IMR-90 (cell line): ENCODE results near the gene DESI1. TPM values are rescaled to one million over a fixed set of nuclear protein-coding genes. Genes with fewer than 3 reads are reported as not detected.

Experiments used
- ATAC-seq: fragments of 200-7000 bp; cut with Tn5 transposase; 2 replicates; pipeline ENCODE4 v1.9.1; 2020; ENCODE audit warnings: low read depth, mild to moderate bottlenecking, moderate library complexity
- BruUV-seq: library from RNA; stranded (reverse); fragments of 400-500 nt; replicated peaks from 2 replicates; lab custom pipeline; 2021; lab: Mats Ljungman, UMichigan
- CTCF ChIA-PET: fragments of 300-600 bp; formaldehyde crosslinking; extraction: SDS; loops from one replicate; lab custom pipeline; 2021; ENCODE audit warnings: antibody characterized with exemption; lab: Yijun Ruan, JAX
- POLR2A ChIA-PET: fragments of 300-600 bp; sonication (Branson Sonifier 250); formaldehyde crosslinking; loops from one replicate; lab custom pipeline; 2022; ENCODE audit warnings: antibody characterized with exemption; ENCODE audit not compliant: unreplicated experiment; lab: Charles Lee
- DNase-seq: peaks from one replicate; pipeline ENCODE4 v3.0.0; 2013
- H2AFZ ChIP-seq: replicated peaks from 2 replicates; pipeline ENCODE3; 2013; ENCODE audit warnings: low read length, mild to moderate bottlenecking; ENCODE audit not compliant: poor library complexity
- H2AK5ac ChIP-seq: 2 replicates; pipeline ENCODE4 v1.6.1; 2013; ENCODE audit warnings: low read depth, low read length, inconsistent platforms
- H2AK9ac ChIP-seq: replicated peaks from 2 replicates; pipeline ENCODE3; 2013; ENCODE audit warnings: mild to moderate bottlenecking, low read depth, low read length, moderate library complexity; ENCODE audit not compliant: poor library complexity
- H2BK120ac ChIP-seq: 2 replicates; pipeline ENCODE4 v1.6.1; 2013; ENCODE audit warnings: low read depth, low read length, inconsistent platforms
- H2BK15ac ChIP-seq: 3 replicates; pipeline ENCODE4 v1.6.1; 2013; ENCODE audit warnings: low read depth, low read length, inconsistent platforms
- H2BK20ac ChIP-seq: 2 replicates; pipeline ENCODE4 v1.6.1; 2013; ENCODE audit warnings: low read depth, mild to moderate bottlenecking, inconsistent platforms, low read length, moderate library complexity
- H2BK5ac ChIP-seq: 2 replicates; pipeline ENCODE4 v1.6.1; 2013; ENCODE audit warnings: mild to moderate bottlenecking, low read depth, low read length, inconsistent platforms; ENCODE audit not compliant: poor library complexity, severe bottlenecking
- H3K14ac ChIP-seq: replicated peaks from 2 replicates; pipeline ENCODE4 v1.6.1; 2013; ENCODE audit warnings: low read depth, low read length, inconsistent platforms
- H3K18ac ChIP-seq: 2 replicates; pipeline ENCODE4 v1.6.1; 2013; ENCODE audit warnings: low read depth, low read length, control low read depth
- H3K23ac ChIP-seq: 2 replicates; pipeline ENCODE4 v1.6.1; 2013; ENCODE audit warnings: low read depth, low read length, inconsistent platforms
- H3K27ac ChIP-seq: 2 replicates; pipeline ENCODE4 v1.5.1; 2013; ENCODE audit warnings: mild to moderate bottlenecking, control low read depth, low read length; ENCODE audit not compliant: insufficient read depth
- H3K27me3 ChIP-seq: 2 replicates; pipeline ENCODE4 v1.6.1; 2013; ENCODE audit warnings: low read length; ENCODE audit not compliant: control insufficient read depth, insufficient read depth
- H3K36me3 ChIP-seq: 2 replicates; pipeline ENCODE4 v1.6.1; 2013; ENCODE audit warnings: low read length, mixed read lengths; ENCODE audit not compliant: control insufficient read depth, insufficient read depth
- H3K4ac ChIP-seq: 2 replicates; pipeline ENCODE4 v1.6.1; 2013; ENCODE audit warnings: low read depth, low read length, inconsistent platforms
- H3K4me1 ChIP-seq: 2 replicates; pipeline ENCODE4 v1.6.1; 2013; ENCODE audit warnings: low read length, mixed read lengths; ENCODE audit not compliant: control insufficient read depth, insufficient read depth
- H3K4me2 ChIP-seq: 2 replicates; pipeline ENCODE4 v1.6.1; 2013; ENCODE audit warnings: low read depth, mild to moderate bottlenecking, control low read depth, low read length, moderate library complexity
- H3K4me3 ChIP-seq: 2 replicates; pipeline ENCODE4 v1.5.1; 2013; ENCODE audit warnings: low read depth, mild to moderate bottlenecking, control low read depth, low read length, moderate library complexity; ENCODE audit not compliant: insufficient read depth
- H3K56ac ChIP-seq: 2 replicates; pipeline ENCODE4 v1.6.1; 2013; ENCODE audit warnings: low read length, inconsistent platforms; ENCODE audit not compliant: insufficient read depth; ENCODE audit errors: extremely low read depth
- H3K79me1 ChIP-seq, 2 experiments: 2 replicates each; pipeline ENCODE4 v1.6.1; 2013; ENCODE audit warnings: low read length in 2 of 2, inconsistent platforms in 1 of 2, low read depth in 1 of 2
- H3K9ac ChIP-seq: 2 replicates; pipeline ENCODE4 v1.6.1; 2013; ENCODE audit warnings: low read depth, low read length, control low read depth
- H3K9me1 ChIP-seq: 2 replicates; pipeline ENCODE4 v1.6.1; 2013; ENCODE audit warnings: low read length, inconsistent platforms; ENCODE audit not compliant: insufficient read depth
- H3K9me3 ChIP-seq: 2 replicates; pipeline ENCODE4 v1.6.1; 2013; ENCODE audit warnings: low read length; ENCODE audit not compliant: control insufficient read depth, insufficient read depth
- H4K20me1 ChIP-seq: 2 replicates; pipeline ENCODE4 v1.6.1; 2013; ENCODE audit warnings: low read length, inconsistent platforms; ENCODE audit not compliant: insufficient read depth
- H4K5ac ChIP-seq: 2 replicates; pipeline ENCODE4 v1.6.1; 2013; ENCODE audit warnings: mild to moderate bottlenecking, low read depth, low read length, control low read depth
- H4K8ac ChIP-seq, 2 experiments: 2 replicates each; pipeline ENCODE4 v1.6.1; 2013; ENCODE audit warnings: low read depth in 2 of 2, low read length in 2 of 2, control low read depth in 1 of 2, inconsistent platforms in 1 of 2
- H4K91ac ChIP-seq: 2 replicates; pipeline ENCODE4 v1.6.1; 2013; ENCODE audit warnings: low read depth, low read length, inconsistent platforms; ENCODE audit not compliant: insufficient read depth
- BHLHE40 ChIP-seq: fragments of 150-350 bp; IDR thresholded peaks from 2 replicates; pipeline ENCODE4 v1.6.1; 2016; ENCODE audit warnings: mild to moderate bottlenecking, low read depth, low read length
- CEBPB ChIP-seq: IDR thresholded peaks from 2 replicates; pipeline ENCODE4 v1.6.1; 2012; ENCODE audit warnings: low read depth, low read length, improper control_type of control experiment
- CTCF ChIP-seq: conservative IDR thresholded peaks from 2 replicates; pipeline ENCODE4 v1.5.1; 2012; ENCODE audit warnings: mild to moderate bottlenecking, low read depth, low read length, improper control_type of control experiment
- MAFK ChIP-seq: IDR thresholded peaks from 2 replicates; pipeline ENCODE4 v1.6.1; 2012; ENCODE audit warnings: low read depth, low read length, improper control_type of control experiment
- MAZ ChIP-seq: IDR thresholded peaks from 2 replicates; pipeline ENCODE4 v1.6.1; 2012; ENCODE audit warnings: low read depth, mild to moderate bottlenecking, low read length, improper control_type of control experiment, moderate library complexity, borderline replicate concordance
- MXI1 ChIP-seq: IDR thresholded peaks from 2 replicates; pipeline ENCODE4 v1.6.1; 2012; ENCODE audit warnings: low read depth, mild to moderate bottlenecking, low read length, moderate library complexity, borderline replicate concordance
- POLR2A ChIP-seq: IDR thresholded peaks from 2 replicates; pipeline ENCODE4 v1.6.1; 2012; ENCODE audit warnings: mild to moderate bottlenecking, low read depth, low read length
- RAD21 ChIP-seq: IDR thresholded peaks from 2 replicates; pipeline ENCODE4 v1.6.1; 2012; ENCODE audit warnings: low read length, improper control_type of control experiment
- RCOR1 ChIP-seq: IDR thresholded peaks from 2 replicates; pipeline ENCODE4 v1.6.1; 2012; ENCODE audit warnings: mild to moderate bottlenecking, low read length, improper control_type of control experiment; ENCODE audit not compliant: insufficient replicate concordance
- RFX5 ChIP-seq: IDR thresholded peaks from 2 replicates; pipeline ENCODE4 v1.8.0; 2012; ENCODE audit warnings: low read depth, mild to moderate bottlenecking, low read length, moderate library complexity
- SMC3 ChIP-seq: fragments of 150-350 bp; IDR thresholded peaks from 2 replicates; pipeline ENCODE4 v1.6.1; 2016; ENCODE audit warnings: low read depth, mild to moderate bottlenecking, antibody characterized with exemption, low read length, moderate library complexity
- USF2 ChIP-seq: fragments of 150-350 bp; IDR thresholded peaks from 2 replicates; pipeline ENCODE4 v1.6.1; 2017; ENCODE audit warnings: mild to moderate bottlenecking, antibody characterized with exemption, low read length, low read depth
- WGBS, 2 experiments: methylation state at CpG; one replicate each; pipeline versions ENCODE4 v1.1.5 to v1.1.7; 2013; ENCODE audit warnings: missing lambda C conversion rate in 2 of 2; ENCODE audit not compliant: insufficient read length in 1 of 2; ENCODE audit errors: extremely low coverage in 2 of 2; 5-methylcytosine and 5-hydroxymethylcytosine counted together
- dilution Hi-C: fragments of 300-500 bp; cut with HindIII; formaldehyde crosslinking; loops from one replicate; pipeline ENCODE4 v1.14.3; 2018; ENCODE audit warnings: low sequenced_read_pairs; ENCODE audit not compliant: unreplicated experiment
- in situ Hi-C: fragments of 300-500 bp; cut with MboI; formaldehyde crosslinking; loops from 3 replicates; pipeline ENCODE4 v1.14.3; 2019; ENCODE audit warnings: low sequenced_read_pairs, inconsistent platforms, mixed read lengths
- intact Hi-C: fragments of 100-400 bp; cut with micrococcal nuclease; formaldehyde crosslinking; loops from 2 replicates; pipeline ENCODE4 v1.10.0; 2022
- polyA plus RNA-seq, 3 experiments: library from polyadenylated mRNA; depleted of rRNA; stranded (reverse); fragments of >200 nt; gene quantifications; 2 replicates each; pipeline ENCODE4 v1.2.3, GENCODE V29; 2012; ENCODE audit warnings: low replicate concordance in 1 of 3
- total RNA-seq: library from RNA; depleted of rRNA; stranded (reverse); fragments of >200 nt; gene quantifications from 2 replicates; pipeline ENCODE4 v1.2.3, GENCODE V29; 2012

Gene DESI1
- total and polyA plus RNA-seq, 2 of the 4 experiments (the other 2 are of a cell fraction) = 14.5 to 24.9 TPM

GRCh38 chr22:41612603-41613306, 8.1 kb downstream of the DESI1 start:
- Histone ChIP-seq H3K56ac (no peak overlapping the region), H3K79me1 (peaks cover 18 to 51% of the 10 kb centered on the region in 2 experiments), H4K5ac (no peak overlapping the region), H3K27me3 (no peaks in the 10 kb centered on the region), H2BK20ac (no peak overlapping the region), H4K8ac (no peak overlapping the region), H2BK5ac (no peak overlapping the region), H3K27ac (no peak overlapping the region), H2BK15ac (no peak overlapping the region), H3K4me2 (no peak overlapping the region), H3K9me3 (no peaks in the 10 kb centered on the region), H3K4ac (no peak overlapping the region), H2AFZ (no peak overlapping the region), H3K14ac (no peak overlapping the region), H2AK9ac (no peak overlapping the region), H4K20me1 (peaks cover 12% of the 10 kb centered on the region; the same call in 1 of the 2 replicates), H2BK120ac (no peak overlapping the region), H3K23ac (no peak overlapping the region), H3K36me3 (peaks cover 4% of the 10 kb centered on the region), H3K9me1 (peaks cover 5% of the 10 kb centered on the region; the same call in 1 of the 2 replicates), H3K18ac (no peak overlapping the region), H4K91ac (no peak overlapping the region), H2AK5ac (no peak overlapping the region), H3K9ac (no peak overlapping the region), H3K4me3 (no peak overlapping the region), H3K4me1 (no peaks in the 10 kb centered on the region; the same call in 1 of the 2 replicates)
- no peak for TF ChIP-seq CEBPB
- no peak for TF ChIP-seq MAZ
- TF ChIP-seq POLR2A = no peak
- TF ChIP-seq RFX5 = no peak
- no peak for TF ChIP-seq MAFK
- no peak for TF ChIP-seq RAD21
- no peak for TF ChIP-seq CTCF
- TF ChIP-seq SMC3 = no peak
- no peak for TF ChIP-seq RCOR1
- no peak for TF ChIP-seq USF2
- no peak for TF ChIP-seq BHLHE40
- TF ChIP-seq MXI1 = no peak
- ATAC-seq = no peak
- BruUV-seq = no TSS peak
- intact Hi-C loops (no loop called here), dilution Hi-C loops (no loop called here), in situ Hi-C loops (no loop called here)
- DNase-seq = no peak
- no CpG with 5 or more reads among the region's 6 CpGs for WGBS, 2 experiments
- POLR2A ChIA-PET = no interaction called here
- CTCF ChIA-PET = no interaction called here
